GM19240 (cell line): ENCODE data around the gene CUL9.

Experiments
- DNase-seq: peaks from one replicate; pipeline ENCODE4 v3.0.0; 2011; ENCODE audit warnings: low spot score; ENCODE audit not compliant: insufficient read length

Gene CUL9

DNA sequence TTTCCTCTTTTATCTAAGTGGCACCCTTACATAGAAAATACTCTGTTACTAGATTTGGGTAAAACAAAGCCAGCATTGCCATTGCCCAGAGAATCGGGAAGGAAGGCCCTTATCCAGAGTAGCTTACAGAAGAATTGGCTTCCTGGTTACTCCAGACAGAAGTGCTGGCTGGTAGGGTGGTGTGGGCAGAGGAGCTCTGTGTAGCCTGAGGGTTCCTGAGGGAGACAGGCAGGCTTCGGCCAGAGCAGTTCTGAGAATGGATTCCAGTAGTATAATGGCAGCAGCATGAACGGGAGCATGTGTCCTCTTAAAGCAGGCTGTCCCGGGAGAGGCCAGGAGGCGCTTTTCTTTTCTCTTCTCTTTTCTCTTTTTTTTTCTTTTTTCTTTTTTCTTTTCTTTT is 11.9 kb downstream of the CUL9 start:
- no peak for DNase-seq

DNA sequence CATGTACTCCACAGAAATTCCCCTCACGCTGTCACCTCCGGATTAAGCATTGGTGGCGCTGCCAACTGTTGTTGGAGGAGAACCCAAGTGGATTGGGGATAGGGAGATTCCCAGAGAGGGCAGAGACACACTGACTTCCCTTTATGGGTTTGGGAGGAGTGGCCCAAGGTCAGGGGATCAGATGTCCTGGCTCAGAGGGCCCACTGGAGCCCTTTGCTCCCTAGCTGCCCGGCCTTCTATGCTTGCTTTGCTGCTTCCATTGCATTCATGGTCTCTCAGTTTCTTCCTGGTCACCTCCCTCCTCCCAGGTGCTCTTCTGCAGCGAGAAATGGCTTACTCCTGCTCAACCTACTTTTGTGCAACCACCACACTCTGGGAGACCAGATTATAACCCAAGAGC is 14.3 kb downstream of the CUL9 start:
- DNase-seq, result no peak

DNA sequence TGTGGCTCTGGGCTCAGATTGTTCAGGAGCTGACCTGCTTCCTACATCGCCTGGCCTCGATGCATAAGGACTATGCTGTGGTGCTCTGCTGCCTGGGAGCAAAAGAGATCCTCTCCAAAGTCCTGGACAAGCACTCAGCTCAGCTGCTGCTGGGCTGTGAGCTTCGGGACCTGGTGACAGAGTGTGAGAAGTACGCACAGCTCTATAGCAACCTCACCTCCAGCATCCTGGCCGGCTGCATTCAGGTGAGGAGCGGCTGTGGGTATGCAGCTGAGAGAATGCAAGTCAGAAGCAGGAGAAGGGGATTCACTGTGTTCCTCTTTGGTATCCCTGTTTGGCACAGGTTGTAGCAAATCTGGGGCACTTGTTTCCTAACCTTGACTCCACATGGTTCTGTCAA is 17.9 kb downstream of the CUL9 start:
- no peak for DNase-seq

DNA sequence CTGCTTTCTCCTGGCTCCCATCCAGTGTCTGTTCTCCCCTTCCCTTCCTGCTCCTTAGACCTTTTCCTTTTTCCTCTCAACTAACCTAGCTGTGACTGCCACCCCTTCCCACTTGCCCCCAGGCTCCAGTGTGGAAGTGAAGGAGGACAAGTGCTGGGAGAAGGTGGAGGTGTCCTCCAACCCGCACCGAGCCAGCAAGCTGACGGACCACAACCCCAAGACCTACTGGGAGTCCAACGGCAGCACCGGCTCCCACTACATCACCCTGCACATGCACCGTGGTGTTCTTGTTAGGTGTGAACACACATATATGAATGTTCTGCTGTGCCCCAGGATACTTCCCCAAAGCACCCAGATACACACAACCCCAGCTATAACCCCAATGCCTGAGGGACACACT is 18.5 kb downstream of the CUL9 start:
- no peak for DNase-seq

DNA sequence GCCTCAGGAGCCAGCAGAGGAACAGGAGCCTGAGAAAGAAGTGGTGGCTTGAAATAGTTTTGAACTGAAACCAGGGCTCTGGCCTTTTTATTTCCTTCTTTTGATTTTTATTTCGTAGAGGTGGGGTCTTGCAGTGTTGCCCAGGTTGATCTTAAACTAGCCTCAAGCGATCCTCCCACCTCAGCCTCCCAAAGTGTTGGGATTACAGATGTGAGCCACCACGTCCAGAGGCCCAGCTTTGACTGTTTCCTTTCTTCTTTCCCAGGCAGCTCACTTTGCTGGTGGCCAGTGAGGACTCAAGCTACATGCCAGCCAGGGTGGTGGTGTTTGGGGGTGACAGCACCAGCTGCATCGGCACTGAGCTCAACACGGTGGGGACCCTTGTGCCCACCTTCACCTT is 20.5 kb downstream of the CUL9 start:
- no peak for DNase-seq

DNA sequence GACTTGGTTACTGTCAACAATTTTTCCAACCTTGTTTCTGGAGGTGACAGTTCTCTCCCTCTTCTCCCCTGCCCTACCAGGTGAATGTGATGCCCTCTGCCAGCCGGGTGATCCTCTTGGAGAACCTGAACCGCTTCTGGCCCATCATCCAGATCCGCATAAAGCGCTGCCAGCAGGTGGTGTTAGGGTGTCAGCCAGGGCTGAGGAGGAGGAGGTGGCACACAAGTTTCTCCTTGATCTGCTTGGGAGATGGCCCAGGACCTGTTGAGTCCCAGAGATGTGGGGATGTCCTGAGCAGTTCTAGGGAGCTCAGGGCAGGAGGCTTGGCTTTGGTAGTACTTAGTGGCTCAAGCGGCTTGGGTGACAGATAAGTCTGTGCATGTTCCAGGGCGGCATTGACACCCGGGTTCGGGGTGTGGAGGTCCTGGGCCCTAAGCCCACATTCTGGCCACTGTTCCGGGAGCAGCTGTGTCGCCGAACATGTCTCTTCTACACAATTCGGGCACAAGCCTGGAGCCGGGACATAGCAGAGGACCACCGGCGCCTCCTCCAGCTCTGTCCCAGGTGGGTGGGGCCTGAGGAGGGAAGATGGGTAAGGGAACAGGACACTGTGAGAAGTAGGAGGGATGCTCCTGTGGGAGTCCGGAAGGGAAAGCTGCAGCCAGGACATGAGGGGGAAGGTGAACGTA is 21.2 kb downstream of the CUL9 start:
- DNase-seq, result no peak

DNA sequence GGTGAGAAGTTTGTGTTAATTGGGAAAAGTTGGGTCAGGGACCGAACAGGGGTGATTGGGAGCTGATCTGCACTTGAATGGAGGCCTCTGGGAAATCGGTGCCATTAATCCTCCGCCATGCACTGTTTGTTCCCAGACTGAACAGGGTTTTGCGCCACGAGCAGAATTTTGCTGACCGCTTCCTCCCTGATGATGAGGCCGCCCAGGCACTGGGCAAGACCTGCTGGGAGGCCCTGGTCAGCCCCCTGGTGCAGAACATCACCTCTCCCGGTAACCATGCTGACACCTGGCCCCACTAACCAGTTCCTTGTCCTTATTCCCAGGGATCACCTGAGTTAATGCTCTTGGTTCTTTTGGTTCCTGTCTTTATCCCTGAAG is 21.7 kb downstream of the CUL9 start:
- DNase-seq, result no peak

DNA sequence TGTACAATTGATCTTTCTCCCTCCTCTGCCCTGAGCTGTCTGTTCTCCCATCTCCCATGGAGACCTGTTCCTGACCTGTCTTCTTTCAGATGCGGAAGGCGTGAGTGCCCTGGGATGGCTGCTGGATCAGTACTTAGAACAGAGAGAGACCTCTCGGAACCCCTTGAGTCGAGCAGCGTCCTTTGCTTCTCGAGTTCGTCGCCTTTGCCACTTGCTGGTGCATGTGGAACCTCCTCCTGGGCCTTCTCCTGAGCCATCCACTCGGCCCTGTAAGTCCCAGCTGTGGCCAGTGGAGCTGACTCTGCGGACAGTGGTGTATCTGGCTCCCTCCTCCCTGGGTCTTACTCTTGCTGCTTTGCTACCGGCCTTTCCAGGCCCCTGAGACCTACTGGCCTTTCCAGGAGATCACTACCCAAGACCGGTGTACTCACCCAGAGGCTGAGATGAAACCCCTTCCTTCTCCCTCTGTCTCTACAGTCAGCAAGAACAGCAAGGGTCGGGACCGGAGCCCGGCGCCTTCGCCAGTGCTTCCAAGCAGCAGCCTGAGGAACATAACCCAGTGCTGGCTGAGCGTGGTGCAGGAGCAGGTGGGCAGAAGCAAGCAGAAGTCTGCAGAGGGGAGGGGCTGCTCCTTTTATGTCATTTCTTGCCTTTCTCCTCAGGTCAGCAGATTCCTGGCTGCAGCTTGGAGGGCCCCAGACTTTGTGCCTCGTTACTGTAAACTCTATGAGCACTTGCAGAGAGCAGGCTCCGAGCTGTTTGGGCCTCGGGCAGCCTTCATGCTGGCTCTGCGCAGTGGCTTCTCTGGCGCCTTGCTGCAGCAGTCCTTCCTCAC is 22.5 kb downstream of the CUL9 start:
- DNase-seq, result no peak

DNA sequence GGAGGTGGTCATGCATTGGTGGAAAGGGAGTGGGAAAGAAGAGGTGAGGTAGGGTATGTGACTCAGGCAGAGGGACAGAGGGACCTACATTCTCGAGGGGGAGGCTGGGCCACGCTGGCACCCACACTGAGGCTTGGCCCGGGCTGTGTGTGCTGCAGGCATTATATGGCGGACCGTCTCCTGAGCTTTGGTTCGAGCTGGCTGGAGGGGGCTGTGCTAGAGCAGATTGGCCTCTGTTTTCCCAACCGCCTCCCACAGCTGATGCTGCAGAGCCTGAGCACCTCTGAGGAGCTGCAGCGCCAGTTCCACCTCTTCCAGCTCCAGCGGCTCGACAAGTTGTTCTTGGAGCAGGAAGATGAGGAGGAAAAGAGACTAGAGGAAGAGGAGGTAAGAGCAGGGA is 23.9 kb downstream of the CUL9 start:
- no peak for DNase-seq

DNA sequence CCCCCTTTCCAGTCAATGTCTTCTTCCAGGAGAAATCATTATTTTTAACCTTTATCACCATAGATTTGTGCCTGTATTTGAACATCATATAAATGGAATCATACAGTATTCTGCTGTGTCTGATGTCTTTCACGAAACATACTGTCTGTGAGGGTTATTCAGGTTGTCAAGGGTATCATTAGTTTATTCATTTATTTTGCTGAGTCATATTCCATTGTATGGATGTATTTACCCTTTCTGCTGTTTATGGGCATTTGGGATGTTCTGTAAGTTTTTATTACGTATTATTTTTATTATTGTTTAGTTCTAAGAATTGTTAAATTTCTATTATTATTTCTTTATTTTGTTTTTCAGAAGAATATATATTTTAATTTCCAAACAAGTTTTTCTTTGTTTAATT is 25.3 kb downstream of the CUL9 start:
- DNase-seq, result no peak

DNA sequence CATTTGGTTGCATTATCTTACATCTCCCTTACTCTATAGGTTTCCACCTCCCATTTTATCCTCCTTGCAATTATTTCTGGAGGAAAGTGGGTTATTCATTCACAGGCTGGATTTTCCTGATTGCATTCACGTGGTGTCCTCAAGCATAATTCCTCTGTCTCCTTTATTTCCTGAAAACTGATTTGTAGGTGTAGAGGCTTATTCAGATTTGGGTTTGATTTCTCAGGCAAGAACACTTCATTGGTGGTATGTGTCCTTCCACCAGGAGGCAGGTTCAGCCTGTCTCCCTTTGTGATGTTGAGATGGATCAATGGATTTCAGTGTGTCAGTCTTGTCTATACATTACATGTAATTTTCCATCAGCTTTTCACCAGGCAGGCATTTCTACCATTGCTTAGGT is 30.0 kb downstream of the CUL9 start:
- no peak for DNase-seq

DNA sequence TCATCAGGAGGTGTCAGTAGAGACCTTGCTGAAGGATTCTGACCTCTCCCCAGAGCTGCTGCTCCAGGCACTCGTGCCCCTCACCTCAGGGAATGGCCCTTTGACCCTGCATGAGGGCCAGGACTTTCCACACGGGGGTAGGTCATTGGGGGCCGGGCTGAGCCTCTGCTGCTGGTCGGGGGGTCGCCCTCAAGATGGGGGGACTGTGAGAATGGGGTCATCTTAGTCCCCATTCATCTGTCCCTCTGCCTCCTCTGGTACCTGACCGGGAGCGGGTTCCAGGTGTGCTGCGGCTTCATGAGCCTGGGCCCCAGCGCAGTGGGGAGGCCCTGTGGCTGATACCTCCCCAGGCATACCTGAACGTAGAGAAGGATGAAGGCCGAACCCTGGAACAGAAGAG is 31.4 kb downstream of the CUL9 start:
- no peak for DNase-seq

DNA sequence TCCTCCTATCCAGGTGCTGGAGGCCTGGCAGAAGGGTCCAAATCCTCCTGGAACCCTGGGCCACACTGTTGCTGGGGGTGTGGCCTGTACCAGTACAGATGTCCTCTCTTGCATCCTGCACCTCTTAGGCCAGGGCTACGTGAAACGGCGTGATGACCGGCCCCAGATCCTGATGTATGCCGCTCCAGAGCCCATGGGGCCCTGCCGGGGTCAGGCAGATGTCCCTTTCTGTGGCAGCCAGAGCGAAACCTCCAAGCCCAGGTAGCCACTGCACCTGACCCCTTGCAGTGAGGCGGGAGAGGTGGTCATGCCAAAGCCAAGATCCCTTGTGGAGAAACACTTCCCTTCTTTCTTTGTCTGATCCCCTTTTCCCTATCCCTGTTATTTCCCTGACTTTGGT is 33.1 kb downstream of the CUL9 start:
- no peak for DNase-seq

DNA sequence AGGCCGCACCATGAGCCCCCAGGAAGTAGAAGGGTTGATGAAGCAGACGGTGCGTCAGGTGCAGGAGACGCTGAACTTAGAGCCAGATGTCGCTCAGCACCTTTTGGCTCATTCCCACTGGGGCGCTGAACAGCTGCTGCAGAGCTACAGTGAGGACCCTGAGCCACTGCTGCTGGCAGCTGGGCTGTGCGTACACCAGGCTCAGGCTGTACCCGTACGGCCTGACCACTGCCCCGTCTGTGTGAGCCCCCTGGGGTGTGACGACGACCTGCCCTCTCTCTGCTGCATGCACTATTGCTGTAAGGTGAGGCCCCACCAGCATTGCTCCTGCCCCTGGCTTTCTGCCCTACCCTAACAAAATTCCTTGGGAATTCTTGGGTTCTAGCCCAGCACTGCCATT is 34.2 kb downstream of the CUL9 start:
- no peak for DNase-seq

DNA sequence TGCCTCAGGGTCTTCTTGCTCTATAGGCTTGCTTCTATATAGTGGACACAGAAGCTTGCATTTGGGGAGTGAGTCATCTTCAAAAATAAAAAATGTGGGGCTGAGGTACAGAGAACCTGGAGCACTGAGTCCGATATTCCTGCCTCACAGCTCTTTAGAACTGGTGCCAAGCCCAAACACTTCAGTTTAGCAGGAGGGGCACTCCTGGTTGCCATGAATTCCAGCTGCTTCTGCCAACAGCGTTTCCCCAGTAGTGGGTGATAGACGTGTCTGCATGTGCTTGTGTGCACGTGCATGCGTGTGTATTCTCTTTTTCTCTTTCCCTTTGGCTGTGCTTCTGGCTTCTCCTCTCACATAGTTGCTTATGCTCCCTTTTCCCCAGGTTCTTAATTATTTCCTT is 35.4 kb downstream of the CUL9 start:
- DNase-seq, result no peak

DNA sequence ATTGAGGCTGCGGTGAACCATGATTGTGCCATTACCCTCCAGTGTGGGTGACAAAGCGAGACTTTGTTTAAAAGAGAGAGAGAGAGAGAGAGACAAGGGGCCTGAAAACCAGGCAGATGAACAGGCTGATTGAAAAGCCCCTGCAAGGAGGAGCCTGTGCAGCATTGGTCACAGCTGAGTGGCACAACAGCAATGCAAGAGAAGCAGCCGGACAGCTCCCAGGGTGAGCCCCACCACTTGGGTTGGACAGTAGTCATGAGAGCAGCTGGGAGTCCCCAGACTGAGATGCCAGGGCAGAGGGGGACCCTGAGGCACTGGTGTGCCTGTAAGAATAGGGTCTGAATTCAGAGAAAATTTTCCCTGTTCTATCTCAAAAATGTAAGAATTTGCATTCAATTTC is 37.1 kb downstream of the CUL9 start:
- DNase-seq, result no peak

DNA sequence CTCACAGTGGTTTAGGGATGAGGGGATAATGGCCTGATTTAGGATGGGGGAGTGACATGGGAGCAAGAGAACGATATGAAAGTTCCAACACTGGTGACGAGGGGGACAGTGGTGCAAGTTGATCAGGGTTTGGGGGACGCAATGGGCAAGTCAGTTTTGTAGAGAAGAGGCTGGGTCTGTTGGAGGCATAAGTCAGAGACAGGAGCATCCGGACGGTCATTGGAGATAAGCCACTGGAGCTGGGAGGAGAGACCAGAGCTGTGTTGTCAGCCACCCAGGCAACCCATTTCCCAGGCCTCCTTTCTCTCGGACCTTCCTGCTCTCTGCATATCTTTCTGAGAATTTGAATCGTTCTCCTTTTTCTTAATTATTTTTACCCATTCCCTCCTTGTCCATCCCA is 37.8 kb downstream of the CUL9 start:
- no peak for DNase-seq

DNA sequence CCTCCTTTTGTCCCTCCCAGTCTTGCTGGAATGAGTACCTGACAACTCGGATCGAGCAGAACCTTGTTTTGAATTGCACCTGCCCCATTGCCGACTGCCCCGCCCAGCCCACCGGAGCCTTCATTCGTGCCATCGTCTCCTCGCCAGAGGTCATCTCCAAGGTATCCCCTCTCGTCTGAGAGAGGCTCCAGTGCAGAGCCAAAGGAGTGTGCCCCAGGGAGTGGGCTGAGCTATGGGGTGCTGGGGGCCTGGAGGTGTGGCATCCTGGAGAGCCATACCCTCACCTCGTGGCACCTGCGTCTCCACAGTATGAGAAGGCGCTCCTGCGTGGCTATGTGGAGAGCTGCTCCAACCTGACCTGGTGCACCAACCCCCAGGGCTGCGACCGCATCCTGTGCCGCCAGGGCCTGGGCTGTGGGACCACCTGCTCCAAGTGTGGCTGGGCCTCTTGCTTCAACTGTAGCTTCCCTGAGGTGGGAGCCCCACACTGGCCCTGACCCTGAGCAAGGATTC is 38.5 kb downstream of the CUL9 start:
- no peak for DNase-seq

DNA sequence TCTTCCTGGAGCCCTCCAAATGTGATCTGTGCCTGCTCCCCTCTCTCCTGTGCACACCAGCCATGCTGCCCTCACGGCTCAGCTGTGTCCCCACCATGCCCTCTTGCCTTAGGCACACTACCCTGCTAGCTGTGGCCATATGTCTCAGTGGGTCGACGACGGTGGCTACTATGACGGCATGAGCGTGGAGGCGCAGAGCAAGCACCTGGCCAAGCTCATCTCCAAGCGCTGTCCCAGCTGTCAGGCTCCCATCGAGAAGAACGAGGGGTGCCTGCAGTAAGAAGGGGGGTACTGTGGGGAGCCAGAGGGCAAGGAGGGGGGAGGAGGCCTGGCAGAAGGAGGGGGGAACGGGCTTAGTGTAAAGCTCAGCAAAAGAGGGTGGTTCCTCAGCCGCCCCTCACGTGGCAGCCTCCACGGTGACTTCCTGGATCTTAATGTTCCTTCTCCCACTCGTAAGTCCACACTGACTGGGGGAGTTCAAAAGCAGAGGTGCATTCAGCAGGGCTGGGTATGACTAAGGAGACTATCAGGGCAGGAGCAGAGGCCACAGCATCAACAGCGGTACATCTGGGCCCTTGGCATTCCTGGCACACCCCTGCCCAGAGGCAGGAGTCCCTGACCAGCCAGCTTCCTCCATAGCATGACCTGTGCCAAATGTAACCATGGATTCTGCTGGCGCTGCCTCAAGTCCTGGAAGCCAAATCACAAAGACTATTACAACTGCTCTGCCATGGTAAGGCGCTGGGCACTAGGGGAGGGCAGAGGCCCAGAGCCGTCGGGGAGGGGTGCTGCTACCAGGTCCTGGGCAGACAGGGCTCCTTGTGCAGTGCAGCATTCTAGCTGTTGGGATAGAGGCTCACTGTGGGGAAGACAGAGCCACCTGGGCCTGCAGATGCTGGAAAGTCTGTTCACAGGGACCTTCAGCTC is 39.3 kb downstream of the CUL9 start:
- no peak for DNase-seq

DNA sequence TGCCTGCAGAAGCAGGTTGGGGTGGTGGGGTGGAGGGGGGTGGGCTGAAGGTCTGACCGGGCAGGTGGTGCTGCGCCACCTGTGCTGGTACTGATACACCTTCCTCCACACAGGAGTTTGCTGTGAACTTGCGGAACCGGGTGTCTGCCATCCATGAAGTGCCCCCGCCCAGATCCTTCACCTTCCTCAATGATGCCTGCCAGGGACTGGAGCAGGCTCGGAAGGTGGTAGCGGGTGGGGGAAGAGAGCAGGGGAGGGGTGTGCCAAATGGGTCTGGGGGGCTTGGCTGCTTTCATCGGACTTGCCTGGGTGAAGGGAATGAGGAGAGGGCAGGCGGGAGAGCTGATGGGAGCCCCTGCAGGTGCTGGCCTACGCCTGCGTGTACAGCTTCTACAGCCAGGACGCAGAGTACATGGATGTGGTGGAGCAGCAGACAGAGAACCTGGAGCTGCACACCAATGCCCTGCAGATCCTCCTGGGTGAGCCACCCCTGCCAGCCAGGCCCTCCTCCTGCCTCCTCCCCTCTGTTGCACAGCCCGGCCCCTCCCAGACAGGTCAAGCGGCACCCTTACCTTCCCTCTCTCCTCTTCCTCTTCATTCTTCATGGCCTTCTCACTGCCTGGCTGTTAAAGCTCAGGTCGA is 40.5 kb downstream of the CUL9 start:
- no peak for DNase-seq

DNA sequence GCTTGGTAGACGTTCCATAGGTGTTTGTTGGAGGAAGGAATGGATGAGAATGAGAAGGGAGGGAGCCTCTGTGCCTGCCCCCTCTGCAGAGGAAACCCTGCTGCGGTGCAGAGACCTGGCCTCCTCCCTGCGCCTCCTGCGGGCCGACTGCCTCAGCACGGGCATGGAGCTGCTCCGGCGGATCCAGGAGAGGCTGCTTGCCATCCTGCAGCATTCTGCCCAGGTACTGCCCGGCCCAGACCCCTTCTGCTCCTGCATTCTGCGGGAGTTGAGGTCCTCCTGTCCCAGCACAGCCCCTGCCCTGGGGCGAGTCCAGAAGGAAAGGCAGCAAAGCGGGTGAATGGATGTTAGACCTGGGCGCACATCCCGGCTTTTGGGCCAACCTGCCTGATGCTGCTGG is 41.2 kb downstream of the CUL9 start:
- no peak for DNase-seq
